Right ventricle myocardium superior (tissue), 1 donor: ENCODE results near the gene NCAN. TPM values are rescaled to one million over a fixed set of nuclear protein-coding genes. Genes with fewer than 3 reads are reported as not detected.

ENCODE experiments used
- total RNA-seq: library from RNA; stranded (reverse); fragmentation: NEBNext Ultra II Directional; extraction: Animal tissue kit (Norgen Biotek cat#: 25700); gene quantifications from one replicate; pipeline ENCODE4 v1.2.1, GENCODE V29; 2021
- donor health status: DM: no; HTN: yes; CAD: no; lungs with severe emphysema.

The NCAN gene
- total RNA-seq, 1 donor from 2014 or later = not detected

Other genes with a start within 250 kb of the NCAN start
- 58.8 TPM for gene SUGP2, start 178.4 kb upstream of the NCAN start, total RNA-seq
- 15.1 TPM for gene ARMC6, start 178.4 kb upstream of the NCAN start, total RNA-seq
- 27.2 TPM for gene SLC25A42, start 148.0 kb upstream of the NCAN start, total RNA-seq
- gene TMEM161A, start 73.5 kb upstream of the NCAN start, total RNA-seq = 23.0 TPM
- 0.83 TPM for gene MEF2B, start 41.7 kb upstream of the NCAN start, total RNA-seq
- 21.0 TPM for gene BORCS8, start 19.8 kb upstream of the NCAN start, total RNA-seq
- gene RFXANK, start 19.7 kb upstream of the NCAN start, total RNA-seq = 33.9 TPM
- gene NR2C2AP, start 8.5 kb upstream of the NCAN start, total RNA-seq = 5.9 TPM
- 0.32 TPM for gene TM6SF2, start 61.3 kb downstream of the NCAN start, total RNA-seq
- 37.2 TPM for gene SUGP1, start 108.6 kb downstream of the NCAN start, total RNA-seq
- 32.8 TPM for gene MAU2, start 108.9 kb downstream of the NCAN start, total RNA-seq
- gene GATAD2A, start 193.7 kb downstream of the NCAN start, total RNA-seq = 24.3 TPM